SK-N-MC (cell line): ENCODE results near the gene DACT1.

Experiments used
- EZH2 ChIP-seq: fragments of 200-600 bp; sonication (generic); IDR thresholded peaks from one replicate; pipeline ENCODE4 v1.6.1; 2017; ENCODE audit warnings: antibody characterized with exemption
- FOXP2 ChIP-seq: optimal IDR thresholded peaks from 2 replicates; pipeline ENCODE3; 2011; ENCODE audit warnings: mild to moderate bottlenecking, moderate library complexity; ENCODE audit not compliant: insufficient read depth; ENCODE audit errors: extremely low read length, control extremely low read depth
- POLR2AphosphoS5 ChIP-seq: IDR thresholded peaks from 2 replicates; pipeline ENCODE4 v1.6.1; 2012; ENCODE audit warnings: mild to moderate bottlenecking, low read depth, low read length, borderline replicate concordance

- TF ChIP-seq POLR2AphosphoS5 (no peak), EZH2 (no peak), FOXP2 (no peak)
Observed at GRCh38 chr14:58633831-58634230, 3.9 kb upstream of the DACT1 start.
